ENCODE measurements around the gene ABAT. TPM values are rescaled to one million over a fixed set of nuclear protein-coding genes. Genes with fewer than 3 reads are reported as not detected.
"Not testable (repeated sequence)": the region's sequence is repeated elsewhere in the genome, so short reads cannot be mapped to it uniquely, and the experiment has no call there.

The ABAT gene
- total RNA-seq, 4 donors from 2014 or later: 2.0 to 8.5 (median 5.9) TPM

- TF ChIP-seq POLR2AphosphoS5 (IDR thresholded peaks at IDR 0.05) (no peak), EP300 (IDR thresholded peaks at IDR 0.05) (no peak), POLR2A (IDR thresholded peaks at IDR 0.05) (no peak), CTCF (IDR thresholded peaks at IDR 0.05) (no peak)
These were observed 20.6 kb downstream of the ABAT start for GRCh38 chr16:8694795-8695728.

GRCh38 chr16:8696880-8697279 lies 22.5 kb downstream of the ABAT start:
- TF ChIP-seq CTCF (IDR thresholded peaks at IDR 0.05) (no peak), POLR2AphosphoS5 (IDR thresholded peaks at IDR 0.05) (no peak), EP300 (IDR thresholded peaks at IDR 0.05) (no peak), POLR2A (IDR thresholded peaks at IDR 0.05) (no peak)
- Histone ChIP-seq H3K27me3 (no peaks in the 10 kb centered on the region), H3K4me3 (no peak overlapping the region), H3K4me1 (no peaks in the 10 kb centered on the region), H3K36me3 (no peaks in the 10 kb centered on the region), H3K9me3 (no peaks in the 10 kb centered on the region), H3K27ac (no peak overlapping the region)
- WGBS: 81% methylated on average over 12 of the region's 12 CpGs
- no peak for DNase-seq (ENCODE audit: low spot score in 2 of 2)

More at GRCh38 chr16:8694795-8695728, 20.6 kb downstream of the ABAT start:
- H3K4me3 ChIP-seq: no peak overlapping the region
- peaks cover 4% of the 10 kb centered on the region for H3K9me3 ChIP-seq
- no peaks in the 10 kb centered on the region for H3K27me3 ChIP-seq
- DNase-seq (ENCODE audit: low spot score in 2 of 2): no peak
- no peaks in the 10 kb centered on the region for H3K36me3 ChIP-seq
- H3K4me1 ChIP-seq: no peaks in the 10 kb centered on the region
- H3K27ac ChIP-seq: no peak overlapping the region
- WGBS: 68% methylated on average over 16 of the region's 18 CpGs

- Histone ChIP-seq H3K27ac (no peak overlapping the region), H3K9me3 (no peaks in the 10 kb centered on the region), H3K4me3 (no peak overlapping the region), H3K4me1 (no peaks in the 10 kb centered on the region), H3K27me3 (no peaks in the 10 kb centered on the region), H3K36me3 (no peaks in the 10 kb centered on the region)
- WGBS: 32% methylated on average over 3 of the region's 3 CpGs
- DNase-seq (ENCODE audit: low spot score in 2 of 2): no peak
- TF ChIP-seq POLR2A (IDR thresholded peaks at IDR 0.05) (no peak), CTCF (IDR thresholded peaks at IDR 0.05) (no peak), POLR2AphosphoS5 (IDR thresholded peaks at IDR 0.05) (no peak), EP300 (IDR thresholded peaks at IDR 0.05) (no peak)
These were observed 23.5 kb downstream of the ABAT start for GRCh38 chr16:8697965-8698364.

- no peak overlapping the region for H3K4me3 ChIP-seq
- WGBS: 85% methylated on average over 2 of the region's 2 CpGs
- H3K27ac ChIP-seq: no peak overlapping the region
- H3K36me3 ChIP-seq: no peaks in the 10 kb centered on the region
- H3K4me1 ChIP-seq: no peaks in the 10 kb centered on the region
- no peak for TF ChIP-seq EP300 (IDR thresholded peaks at IDR 0.05)
- TF ChIP-seq POLR2A (IDR thresholded peaks at IDR 0.05): no peak
- no peak for TF ChIP-seq POLR2AphosphoS5 (IDR thresholded peaks at IDR 0.05)
- no peak for TF ChIP-seq CTCF (IDR thresholded peaks at IDR 0.05)
- DNase-seq (ENCODE audit: low spot score in 2 of 2): no peak
- H3K27me3 ChIP-seq: no peaks in the 10 kb centered on the region
- H3K9me3 ChIP-seq: no peaks in the 10 kb centered on the region
These were observed 29.3 kb downstream of the ABAT start for GRCh38 chr16:8703693-8704092.

- Histone ChIP-seq H3K27ac (no peak overlapping the region), H3K9me3 (no peaks in the 10 kb centered on the region), H3K4me3 (no peak overlapping the region), H3K4me1 (no peaks in the 10 kb centered on the region), H3K27me3 (no peaks in the 10 kb centered on the region), H3K36me3 (no peaks in the 10 kb centered on the region)
- TF ChIP-seq POLR2A (IDR thresholded peaks at IDR 0.05) (no peak), EP300 (IDR thresholded peaks at IDR 0.05) (no peak), CTCF (IDR thresholded peaks at IDR 0.05) (no peak), POLR2AphosphoS5 (IDR thresholded peaks at IDR 0.05) (no peak)
- 72% methylated on average over 3 of the region's 3 CpGs for WGBS
- DNase-seq (ENCODE audit: low spot score in 2 of 2): no peak
These were observed 29.7 kb downstream of the ABAT start for GRCh38 chr16:8704098-8704497.

- WGBS: 61% methylated on average over 4 of the region's 4 CpGs
- not testable (repeated sequence) for H3K4me1 ChIP-seq; H3K27ac ChIP-seq; H3K27me3 ChIP-seq; H3K9me3 ChIP-seq; H3K4me3 ChIP-seq; H3K36me3 ChIP-seq; DNase-seq (ENCODE audit: low spot score in 2 of 2)
These were observed 30.8 kb downstream of the ABAT start for GRCh38 chr16:8705100-8705822.
